H1 (cell line): ENCODE measurements around the gene MCEMP1. TPM values are rescaled to one million over a fixed set of nuclear protein-coding genes. Genes with fewer than 3 reads are reported as not detected.

ENCODE experiments used
- CTCF ChIA-PET: fragments of 300-600 bp; sonication (Branson Sonifier 250); formaldehyde crosslinking; loops from one replicate; lab custom pipeline; 2021; ENCODE audit not compliant: partially characterized antibody; lab: Charles Lee
- POLR2A ChIA-PET: fragments of 300-600 bp; sonication (Branson Sonifier 250); formaldehyde crosslinking; loops from one replicate; lab custom pipeline; 2021; ENCODE audit warnings: inconsistent platforms; ENCODE audit not compliant: partially characterized antibody; lab: Charles Lee
- DNase-seq, 2 experiments: peaks; one replicate each; pipeline versions ENCODE4 v3.0.0 to v3.0.0-alpha.2; 2010 to 2022; ENCODE audit warnings: low spot score in 2 of 2, low read depth in 1 of 2, mixed read lengths in 1 of 2
- FAIRE-seq: peaks from 2 replicates; lab custom pipeline; 2011; peaks lifted over from hg19 to GRCh38; lab: Jason Lieb, UNC
- H2AFZ ChIP-seq: 2 replicates; pipeline ENCODE4 v1.8.1; 2012; ENCODE audit warnings: low read length, inconsistent platforms
- H2AK5ac ChIP-seq: 2 replicates; pipeline ENCODE4 v1.6.1; 2013; ENCODE audit warnings: low read depth, low read length
- H2BK120ac ChIP-seq: replicated peaks from 2 replicates; pipeline ENCODE3; 2013; ENCODE audit warnings: low read depth, low read length, inconsistent platforms
- H2BK12ac ChIP-seq: 2 replicates; pipeline ENCODE4 v1.6.1; 2013; ENCODE audit warnings: low read depth, low read length
- H2BK15ac ChIP-seq: 2 replicates; pipeline ENCODE4 v1.6.1; 2013; ENCODE audit warnings: low read length
- H2BK20ac ChIP-seq: 2 replicates; pipeline ENCODE4 v1.6.1; 2013; ENCODE audit warnings: low read length
- H2BK5ac ChIP-seq: 2 replicates; pipeline ENCODE4 v1.6.1; 2013; ENCODE audit warnings: low read depth, low read length
- H3K14ac ChIP-seq: 2 replicates; pipeline ENCODE4 v1.6.1; 2013; ENCODE audit warnings: inconsistent platforms; ENCODE audit not compliant: insufficient read length
- H3K18ac ChIP-seq: 2 replicates; pipeline ENCODE4 v1.6.1; 2013; ENCODE audit warnings: low read length; ENCODE audit errors: extremely low read depth
- H3K23ac ChIP-seq: 2 replicates; pipeline ENCODE4 v1.6.1; 2013; ENCODE audit warnings: inconsistent platforms; ENCODE audit not compliant: insufficient read length
- H3K23me2 ChIP-seq: 2 replicates; pipeline ENCODE4 v1.6.1; 2013; ENCODE audit warnings: low read depth, low read length
- H3K27ac ChIP-seq: 2 replicates; pipeline ENCODE4 v1.6.1; 2011; ENCODE audit warnings: low read depth, low read length, inconsistent platforms
- H3K27me3 ChIP-seq, 4 experiments: replicated peaks in 1 of 4; 1 replicate in 1 of 4; 2 replicates in 3 of 4; pipeline versions ENCODE4 v1.6.1 to v1.8.1; 2011 to 2013; ENCODE audit warnings: low read length in 3 of 4, mild to moderate bottlenecking in 3 of 4, inconsistent platforms in 2 of 4, mixed read lengths in 2 of 4, moderate library complexity in 1 of 4; ENCODE audit not compliant: control insufficient read depth in 3 of 4, insufficient read depth in 3 of 4; ENCODE audit errors: extremely low read depth in 1 of 4
- H3K36me3 ChIP-seq, 4 experiments: 2 replicates each; pipeline versions ENCODE4 v1.6.1 to v1.8.1; 2011 to 2013; ENCODE audit warnings: mild to moderate bottlenecking in 4 of 4, low read length in 3 of 4, moderate library complexity in 2 of 4, control low read depth in 1 of 4, inconsistent platforms in 1 of 4; ENCODE audit not compliant: insufficient read depth in 4 of 4, control insufficient read depth in 2 of 4
- H3K4ac ChIP-seq: replicated peaks from 2 replicates; pipeline ENCODE3; 2013; ENCODE audit warnings: low read length, low read depth, mixed read lengths, inconsistent platforms; ENCODE audit not compliant: insufficient read length
- H3K4me1 ChIP-seq, 4 experiments: replicated peaks in 1 of 4; 1 replicate in 1 of 4; 2 replicates in 3 of 4; pipeline versions ENCODE4 v1.6.1 to v1.8.1; 2011 to 2013; ENCODE audit warnings: low read length in 3 of 4, inconsistent platforms in 2 of 4, mixed read lengths in 1 of 4; ENCODE audit not compliant: insufficient read depth in 4 of 4, control insufficient read depth in 3 of 4
- H3K4me2 ChIP-seq, 2 experiments: 2 replicates each; pipeline versions ENCODE4 v1.6.1 to v1.8.1; 2011 to 2013; ENCODE audit warnings: low read depth in 2 of 2, low read length in 2 of 2, control low read depth in 1 of 2, inconsistent platforms in 1 of 2, mild to moderate bottlenecking in 1 of 2; ENCODE audit not compliant: insufficient read depth in 1 of 2
- H3K4me3 ChIP-seq, 4 experiments: fragments of 200-600, 300-600 bp in 1 of 4; sonication (generic), shearing (Covaris generic), sonication (Bioruptor Twin) in 1 of 4; 2 replicates each; pipeline versions ENCODE4 v1.5.1 to v1.8.1; 2011 to 2016; ENCODE audit warnings: low read length in 4 of 4, low read depth in 3 of 4, control low read depth in 2 of 4, inconsistent platforms in 2 of 4, mild to moderate bottlenecking in 2 of 4, mixed read lengths in 1 of 4, moderate library complexity in 1 of 4; ENCODE audit not compliant: insufficient read depth in 2 of 4; ENCODE audit errors: extremely low read depth in 1 of 4
- H3K56ac ChIP-seq: replicated peaks from 2 replicates; pipeline ENCODE3; 2013; ENCODE audit warnings: low read depth, mild to moderate bottlenecking, mixed read lengths, low read length, inconsistent platforms; ENCODE audit not compliant: insufficient read length
- H3K79me1 ChIP-seq: 2 replicates; pipeline ENCODE4 v1.6.1; 2013; ENCODE audit warnings: low read depth, low read length, control low read depth
- H3K79me2 ChIP-seq, 2 experiments: 2 replicates each; pipeline versions ENCODE4 v1.6.1 to v1.8.1; 2012 to 2013; ENCODE audit warnings: low read length in 2 of 2, mild to moderate bottlenecking in 2 of 2, inconsistent platforms in 1 of 2; ENCODE audit not compliant: insufficient read depth in 2 of 2, control insufficient read depth in 1 of 2
- H3K9ac ChIP-seq, 4 experiments: replicated peaks in 1 of 4; 1 replicate in 1 of 4; 2 replicates in 3 of 4; pipeline versions ENCODE4 v1.6.1 to v1.8.1; 2011 to 2013; ENCODE audit warnings: low read depth in 3 of 4, low read length in 3 of 4, control low read depth in 2 of 4, mild to moderate bottlenecking in 2 of 4, moderate library complexity in 2 of 4, inconsistent platforms in 1 of 4; ENCODE audit errors: extremely low read depth in 1 of 4
- H3K9me3 ChIP-seq, 2 experiments: 2 replicates each; pipeline versions ENCODE4 v1.6.1 to v1.8.1; 2012 to 2013; ENCODE audit warnings: mild to moderate bottlenecking in 2 of 2, moderate library complexity in 2 of 2, control low read depth in 1 of 2, inconsistent platforms in 1 of 2, low read depth in 1 of 2, low read length in 1 of 2, mixed read lengths in 1 of 2; ENCODE audit not compliant: insufficient read depth in 2 of 2
- H4K20me1 ChIP-seq, 2 experiments: replicated peaks in 1 of 2; 2 replicates each; pipeline versions ENCODE3 to v1.8.1; 2011 to 2013; ENCODE audit warnings: inconsistent platforms in 2 of 2, low read length in 2 of 2, mild to moderate bottlenecking in 1 of 2; ENCODE audit not compliant: insufficient read depth in 2 of 2, control insufficient read depth in 1 of 2
- H4K5ac ChIP-seq: 2 replicates; pipeline ENCODE4 v1.6.1; 2013; ENCODE audit warnings: low read length, low read depth, mixed read lengths, inconsistent platforms; ENCODE audit not compliant: insufficient read length
- H4K8ac ChIP-seq: 2 replicates; pipeline ENCODE4 v1.8.0; 2013; ENCODE audit warnings: mild to moderate bottlenecking, moderate library complexity, low read length, inconsistent platforms; ENCODE audit not compliant: insufficient read depth; ENCODE audit errors: extremely low read depth
- H4K91ac ChIP-seq: replicated peaks from 2 replicates; pipeline ENCODE3; 2013; ENCODE audit warnings: low read length, mixed read lengths, inconsistent platforms; ENCODE audit not compliant: insufficient read length
- ATF3 ChIP-seq: IDR thresholded peaks from 2 replicates; pipeline ENCODE4 v1.6.1; 2011; ENCODE audit warnings: low read depth, mild to moderate bottlenecking, low read length; ENCODE audit not compliant: insufficient read depth
- CHD2 ChIP-seq: IDR thresholded peaks from 2 replicates; pipeline ENCODE4 v1.6.1; 2012; ENCODE audit warnings: low read length, improper control_type of control experiment
- EP300 ChIP-seq, 2 experiments: IDR thresholded peaks; 1 replicate in 1 of 2; 2 replicates in 1 of 2; pipeline ENCODE4 v1.6.1; 2011 to 2012; ENCODE audit warnings: low read depth in 2 of 2, low read length in 2 of 2, mild to moderate bottlenecking in 2 of 2, borderline replicate concordance in 1 of 2, inconsistent platforms in 1 of 2, moderate library complexity in 1 of 2
- GABPA ChIP-seq: IDR thresholded peaks from 2 replicates; pipeline ENCODE4 v1.6.1; 2011; ENCODE audit warnings: mild to moderate bottlenecking, low read length, moderate library complexity, borderline replicate concordance; ENCODE audit not compliant: insufficient read depth
- HDAC2 ChIP-seq, 2 experiments: fragments of 300-600 bp in 1 of 2; sonication (generic) in 1 of 2; IDR thresholded peaks; 2 replicates each; pipeline ENCODE4 v1.6.1; 2011 to 2012; ENCODE audit warnings: low read depth in 2 of 2, low read length in 2 of 2, mild to moderate bottlenecking in 2 of 2, moderate library complexity in 2 of 2, borderline replicate concordance in 1 of 2, inconsistent platforms in 1 of 2
- KDM1A ChIP-seq: fragments of 200-600, 300-600 bp; sonication (generic); IDR thresholded peaks from 2 replicates; pipeline ENCODE4 v1.7.1; 2016; ENCODE audit warnings: mild to moderate bottlenecking, low read length, borderline replicate concordance
- POU5F1 ChIP-seq: IDR thresholded peaks from 2 replicates; pipeline ENCODE4 v1.6.1; 2011; ENCODE audit warnings: low read depth, mild to moderate bottlenecking, low read length, moderate library complexity
- RFX5 ChIP-seq: IDR thresholded peaks from 2 replicates; pipeline ENCODE4 v1.6.1; 2011; ENCODE audit warnings: low read depth, low read length, improper control_type of control experiment, borderline replicate concordance
- SIRT6 ChIP-seq: IDR thresholded peaks from one replicate; pipeline ENCODE4 v1.7.1; 2012; ENCODE audit warnings: low read length, inconsistent platforms
- TAF7 ChIP-seq: optimal IDR thresholded peaks from 2 replicates; pipeline ENCODE3; 2011; ENCODE audit warnings: low read depth, mild to moderate bottlenecking, inconsistent platforms, low read length, moderate library complexity, borderline replicate concordance
- TCF12 ChIP-seq: IDR thresholded peaks from 2 replicates; pipeline ENCODE4 v1.6.1; 2011; ENCODE audit warnings: low read depth, mild to moderate bottlenecking, low read length
- TEAD4 ChIP-seq: IDR thresholded peaks from 2 replicates; pipeline ENCODE4 v1.6.1; 2012; ENCODE audit warnings: low read depth, low read length, inconsistent platforms, mixed read lengths
- WGBS, 2 experiments: shearing (Covaris generic) in 1 of 2; methylation state at CpG; one replicate each; pipeline versions ENCODE4 v1.1.6 to v1.1.7; 2013 to 2015; ENCODE audit warnings: low lambda C conversion rate in 2 of 2, mixed read lengths in 2 of 2, inconsistent platforms in 1 of 2, low coverage in 1 of 2, missing lambda C conversion rate in 1 of 2; ENCODE audit not compliant: insufficient replicate concordance in 2 of 2, insufficient coverage in 1 of 2, insufficient read length in 1 of 2; ENCODE audit errors: extremely low coverage in 1 of 2, missing lambda C conversion rate in 1 of 2; 5-methylcytosine and 5-hydroxymethylcytosine counted together
- polyA plus RNA-seq, 7 experiments: library from polyadenylated mRNA; depleted of rRNA in 3 of 7; stranded (reverse) in 5 of 7; unstranded in 2 of 7; fragments of >200 nt in 5 of 7; fragments of 200-250 nt in 2 of 7; gene quantifications; 1 replicate in 5 of 7; 2 replicates in 1 of 7; 4 replicates in 1 of 7; pipeline versions ENCODE4 v1.2.1 to v1.2.3, GENCODE V29; 2011 to 2013; ENCODE audit warnings: missing spikeins in 2 of 7, mixed read lengths in 2 of 7
- total RNA-seq: library from RNA; stranded (reverse); fragmentation: NEBNext Ultra II Directional; extraction: Animal tissue kit (Norgen Biotek cat#: 25700); gene quantifications from 2 replicates; pipeline ENCODE4 v1.2.1, GENCODE V29; 2021

The MCEMP1 gene
- total and polyA plus RNA-seq, 2 of the 8 experiments (the other 6 are each of a cell fraction or from before 2014, with no cell fraction given) = not detected

DNA sequence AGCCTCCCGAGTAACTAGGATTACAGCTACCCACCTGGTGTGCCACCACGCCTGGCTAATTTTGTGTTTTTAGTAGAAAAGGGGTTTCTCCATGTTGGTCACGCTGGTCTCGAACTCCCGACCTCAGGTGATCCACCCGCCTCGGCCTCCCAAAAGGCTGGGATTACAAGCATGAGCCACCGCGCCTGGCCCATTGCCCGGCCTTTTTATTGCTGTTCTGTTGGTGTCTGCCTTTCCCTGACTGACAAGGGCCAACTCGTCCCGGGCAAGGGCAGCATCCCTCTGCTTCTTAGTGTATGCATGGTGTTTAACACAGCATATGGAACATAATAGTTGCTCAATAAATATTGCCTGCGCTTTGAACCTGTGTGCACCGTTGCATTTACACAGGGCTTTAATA lies 14.2 kb upstream of the MCEMP1 start:
- FAIRE-seq (no peak), DNase-seq (no peak)
- no peak overlapping the region for H4K91ac ChIP-seq
- H3K23ac ChIP-seq = no peak overlapping the region
- ChIA-PET CTCF (interaction anchor here (1.5 to 2.4 kb wide), 2 partner anchors 18 to 34 kb away, joined by 4 to 10 read pairs; partner anchors contain the start of gene TRAPPC5), POLR2A (interaction anchor here (0.7 kb wide), 1 partner anchor 27 kb away, joined by 3 read pairs; no protein-coding TSS in a partner anchor)
- WGBS, 2 experiments = 75% methylated on average over 14 of the region's 14 CpGs; no CpG with 5 or more reads in 1 of the 2 experiments
- no peak overlapping the region for H2BK15ac ChIP-seq
- H3K27me3 ChIP-seq = no peaks in the 10 kb centered on the region
- H3K4me2 ChIP-seq = no peak overlapping the region
- H2AK5ac ChIP-seq = no peak overlapping the region
- no peaks in the 10 kb centered on the region for H3K9me3 ChIP-seq
- H2BK120ac ChIP-seq = no peak overlapping the region
- H3K79me2 ChIP-seq = no peaks in the 10 kb centered on the region
- H4K8ac ChIP-seq = no peak overlapping the region
- no peak overlapping the region for H2BK12ac ChIP-seq
- no peak overlapping the region for H3K56ac ChIP-seq
- no peak overlapping the region for H3K27ac ChIP-seq
- H2BK20ac ChIP-seq = no peak overlapping the region
- H3K9ac ChIP-seq = no peak overlapping the region
- no peaks in the 10 kb centered on the region for H4K20me1 ChIP-seq
- H3K4ac ChIP-seq = no peak overlapping the region
- H3K4me1 ChIP-seq = no peaks in the 10 kb centered on the region
- no peak overlapping the region for H3K14ac ChIP-seq
- H3K36me3 ChIP-seq = no peaks in the 10 kb centered on the region
- TF ChIP-seq ATF3 (no peak), CHD2 (no peak), RFX5 (no peak), GABPA (no peak), TCF12 (no peak), SIRT6 (no peak), POU5F1 (no peak), KDM1A (no peak), TEAD4 (no peak), HDAC2 (IDR thresholded peaks at IDR 0.05; ENCODE audit: borderline replicate concordance in 1 of 2, low read depth in 2 of 2, low read length in 2 of 2) (no peak), EP300 (IDR thresholded peaks at IDR 0.05; ENCODE audit: borderline replicate concordance in 1 of 2, low read depth in 2 of 2, low read length in 2 of 2) (no peak), TAF7 (no peak)
- no peak overlapping the region for H2BK5ac ChIP-seq
- H2AFZ ChIP-seq = no peak overlapping the region
- no peaks in the 10 kb centered on the region for H3K23me2 ChIP-seq
- no peaks in the 10 kb centered on the region for H3K79me1 ChIP-seq
- H4K5ac ChIP-seq = no peak overlapping the region
- H3K4me3 ChIP-seq = no peak overlapping the region
- H3K18ac ChIP-seq = no peak overlapping the region
